Fibroblast of peridontal ligament (primary cell): Measurements from ENCODE around the gene ARFIP2.
A peak's percentile ranks its signal among the peaks of the same experiment; 100 is the strongest.
"Not testable (repeated sequence)": the region's sequence is repeated elsewhere in the genome, so short reads cannot be mapped to it uniquely, and the experiment has no call there.

ENCODE experiments used
- DNase-seq: peaks from one replicate; pipeline ENCODE4 v3.0.0-alpha.2; 2010; ENCODE audit errors: extremely low read depth

Gene ARFIP2

DNA sequence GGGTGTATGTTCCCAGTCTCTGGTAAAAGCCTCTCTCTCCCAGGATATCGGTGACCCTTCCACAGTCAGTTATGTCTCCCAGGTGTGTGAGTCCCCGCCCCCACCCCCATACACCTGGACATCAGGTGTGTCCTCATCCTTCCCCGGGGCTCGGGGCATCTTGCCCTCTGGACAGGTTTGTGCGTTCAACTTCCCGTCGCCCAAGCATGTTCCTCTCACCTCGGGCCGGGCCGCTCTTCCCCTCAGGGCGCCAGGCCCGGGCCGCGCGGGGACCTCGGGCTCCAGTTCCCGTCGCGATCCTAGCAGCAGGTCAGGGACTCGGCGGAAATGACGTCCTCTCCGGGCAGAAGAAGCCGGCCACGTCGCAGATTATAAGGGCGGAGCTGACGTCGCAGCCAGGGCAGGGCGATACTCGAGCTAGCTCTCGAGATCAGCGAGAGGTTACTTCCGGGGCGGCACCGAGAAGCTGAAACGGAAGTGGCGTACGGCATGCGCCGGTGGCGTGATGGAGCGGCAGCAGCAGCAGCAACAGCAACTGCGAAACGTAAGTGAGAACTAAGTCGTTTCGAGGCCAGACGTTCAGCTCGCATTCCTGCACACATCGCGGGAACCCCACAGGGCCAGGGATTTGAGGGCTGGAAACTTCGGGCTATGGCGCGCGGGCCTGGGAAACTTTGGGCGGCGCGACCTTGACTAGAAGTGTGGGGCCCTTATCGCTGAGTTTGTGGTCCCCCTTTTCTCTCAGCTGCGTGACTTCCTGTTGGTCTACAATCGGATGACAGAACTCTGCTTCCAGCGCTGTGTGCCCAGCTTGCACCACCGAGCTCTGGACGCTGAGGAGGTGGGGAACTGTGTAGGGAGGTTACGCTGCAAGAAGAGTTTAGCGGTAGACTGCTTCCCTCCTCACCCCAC, at the start of gene ARFIP2, which contains the start of gene TIMM10B:
TSS of gene ARFIP2 (minus strand) at position 320 of the 912 bp plus-strand sequence. CDS start 910 bp downstream, outside the sequence.
TSS of gene TIMM10B (plus strand) at position 490 of the 912 bp plus-strand sequence. CDS start at position 506, 16 bp downstream.
- peak; percentile 98 for DNase-seq

DNA sequence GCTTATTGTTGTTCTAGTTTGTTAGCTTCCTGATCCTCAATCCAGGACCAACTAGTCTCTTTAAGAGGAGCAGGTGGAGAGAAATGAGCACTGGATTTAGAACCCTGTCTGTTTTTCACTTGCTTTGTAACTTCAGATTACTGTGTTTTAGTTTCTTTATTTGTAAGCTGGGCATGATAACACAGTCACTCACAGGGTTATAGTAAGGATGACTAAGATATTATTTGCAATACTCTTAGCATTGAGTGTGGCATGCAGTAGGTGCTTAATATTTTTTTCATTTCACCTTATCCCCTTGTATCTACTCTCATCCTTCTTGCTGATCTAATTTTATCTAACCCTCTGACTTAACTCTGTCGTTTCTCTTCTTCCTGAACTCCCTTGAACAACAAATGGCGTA, 49.7 kb upstream of the ARFIP2 start:
- DNase-seq, result no peak

DNA sequence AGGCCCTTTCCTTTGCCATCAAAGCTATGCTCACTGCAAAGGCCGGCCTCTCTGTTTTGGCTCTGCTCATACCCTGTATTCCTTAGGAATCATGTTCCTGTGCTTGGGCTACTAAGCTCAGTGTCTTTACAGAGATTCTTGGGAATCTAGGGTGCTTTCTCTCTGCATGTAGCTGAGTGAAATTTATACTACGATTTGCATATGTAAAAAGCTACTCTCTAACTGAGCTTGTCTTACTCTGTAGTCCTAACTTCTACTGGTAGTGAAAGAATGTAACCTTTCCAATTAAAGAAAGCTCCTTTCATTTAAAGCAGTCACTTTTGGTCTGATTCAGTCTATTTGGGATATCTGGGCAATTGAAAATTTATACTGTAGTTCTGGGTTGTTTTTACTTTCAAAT, 48.1 kb upstream of the ARFIP2 start:
- DNase-seq, result no peak

DNA sequence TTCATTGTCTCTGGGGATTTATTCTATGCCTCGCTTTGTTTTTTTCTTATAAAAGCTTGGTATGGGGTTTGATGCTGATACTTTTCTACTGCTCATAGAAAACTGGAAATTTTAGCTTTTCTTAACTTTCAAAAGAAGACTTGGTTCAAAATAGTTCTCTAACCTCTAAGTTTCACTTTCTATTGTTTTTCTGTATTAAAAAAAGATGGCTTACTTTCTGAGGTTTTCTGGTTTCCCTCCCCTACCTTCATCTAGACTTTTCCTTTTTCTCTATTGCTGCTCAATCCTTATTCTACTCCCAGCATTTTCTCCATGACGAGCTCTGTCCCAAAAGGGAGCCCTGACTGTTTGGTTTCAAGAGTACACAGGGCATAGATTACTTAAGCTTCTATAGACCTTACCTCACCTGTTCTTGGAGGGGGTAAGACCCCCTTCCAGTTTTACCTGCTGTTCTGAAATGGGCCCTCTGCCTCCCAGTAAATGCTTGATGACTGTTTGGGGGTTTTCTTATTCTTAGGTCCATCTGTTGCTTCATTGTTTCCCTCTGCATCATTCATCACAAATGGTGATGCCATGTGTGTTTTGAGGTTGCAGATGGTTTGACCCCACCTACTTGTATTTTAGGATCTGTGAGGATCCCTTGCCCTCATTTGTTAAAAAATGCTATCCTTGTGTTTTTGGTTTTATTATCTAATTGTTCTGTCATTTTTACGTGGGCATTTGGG, 45.4 kb upstream of the ARFIP2 start:
- DNase-seq, result peak; percentile 17

DNA sequence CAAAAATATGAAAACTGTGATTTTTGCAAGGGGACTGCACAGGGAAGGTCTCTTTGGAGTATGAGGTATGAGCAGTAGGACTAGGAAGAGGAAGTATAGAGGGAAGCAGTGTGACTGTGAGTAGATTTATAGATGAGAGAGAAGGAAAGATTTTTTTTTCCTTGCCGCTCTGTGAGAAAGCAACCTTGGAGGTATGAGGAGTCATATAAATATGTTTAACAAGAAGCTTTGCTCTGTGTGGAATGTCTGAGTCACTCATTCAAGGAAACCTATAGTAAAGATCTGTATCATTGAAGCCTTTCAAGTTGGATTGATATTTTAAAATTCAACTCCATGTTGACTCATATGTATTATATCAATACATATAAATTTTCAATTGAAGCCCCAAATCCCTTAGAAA, 42.1 kb upstream of the ARFIP2 start:
- DNase-seq, result peak; percentile 18

DNA sequence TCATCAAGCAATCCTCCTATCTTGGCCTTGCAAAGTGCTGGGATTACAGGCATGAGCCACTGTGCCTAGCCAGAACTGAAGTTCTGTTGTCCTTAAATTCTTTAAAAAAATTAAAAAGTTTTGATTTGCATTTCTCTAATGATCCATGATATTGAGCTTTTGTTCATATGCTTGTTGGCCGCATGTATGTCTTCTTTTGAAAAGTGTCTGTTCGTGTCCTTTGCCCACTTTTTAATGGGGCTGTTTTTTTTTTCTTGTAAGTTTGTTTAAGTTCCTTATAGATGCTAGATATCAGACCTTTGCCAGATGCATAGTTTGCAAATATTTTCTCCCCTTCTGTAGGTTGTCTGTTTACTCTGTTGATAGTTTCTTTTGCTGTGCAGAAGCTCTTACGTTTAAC, 40.8 kb upstream of the ARFIP2 start:
- DNase-seq, result not testable (repeated sequence)

DNA sequence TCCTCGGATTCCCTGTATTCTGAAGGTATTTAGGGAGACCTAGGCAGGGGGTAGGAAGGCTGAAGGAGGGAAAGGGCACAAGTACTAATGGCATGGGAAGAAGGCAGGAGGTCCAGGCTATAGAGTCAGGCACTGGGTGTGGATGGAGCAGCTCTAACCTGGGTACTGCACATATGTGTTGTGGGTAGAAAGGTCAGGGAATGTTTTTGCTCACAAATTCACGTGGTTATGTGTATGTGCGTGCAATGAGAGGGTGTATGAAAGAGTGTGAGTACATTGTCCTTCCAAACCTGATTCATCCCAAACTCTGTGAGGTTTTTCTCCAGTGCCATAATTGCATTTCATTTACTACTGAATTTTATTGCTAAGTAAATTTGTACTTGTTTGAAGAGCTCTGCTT, 39.1 kb upstream of the ARFIP2 start:
- no peak for DNase-seq

GRCh38 chr11:6516865-6517264, 35.7 kb upstream of the ARFIP2 start:
- DNase-seq, result no peak

DNA sequence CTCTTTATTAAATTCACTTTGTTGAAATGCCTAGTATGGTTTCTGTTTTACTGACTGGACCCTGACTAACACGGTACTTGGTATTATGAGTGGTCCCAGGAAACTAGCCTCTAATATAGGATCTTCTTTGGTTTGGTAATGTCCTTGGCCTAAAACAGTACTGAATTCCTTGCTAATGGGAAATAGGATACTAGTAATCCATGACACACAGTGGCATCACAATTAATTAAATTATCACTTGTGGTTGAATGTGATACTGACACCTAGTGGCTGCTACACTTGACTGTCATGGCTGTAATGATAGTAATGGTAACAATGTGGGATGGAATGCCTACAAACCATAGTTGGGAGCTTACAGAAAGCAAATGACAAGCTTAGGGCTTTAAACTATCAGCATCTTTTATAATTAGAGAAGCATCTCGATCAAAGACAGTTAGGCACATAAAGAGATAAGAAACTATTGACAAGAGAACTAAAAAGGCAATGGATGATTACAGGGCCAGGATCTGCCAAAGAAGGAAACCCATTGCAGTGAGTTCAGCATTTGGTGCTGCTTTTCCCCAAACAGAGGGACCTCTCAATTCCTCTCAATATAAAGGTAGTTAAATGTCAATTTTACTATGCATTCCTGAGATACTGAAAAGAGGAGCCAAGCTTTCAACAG, 24.6 kb upstream of the ARFIP2 start:
- DNase-seq, result peak; percentile 72

DNA sequence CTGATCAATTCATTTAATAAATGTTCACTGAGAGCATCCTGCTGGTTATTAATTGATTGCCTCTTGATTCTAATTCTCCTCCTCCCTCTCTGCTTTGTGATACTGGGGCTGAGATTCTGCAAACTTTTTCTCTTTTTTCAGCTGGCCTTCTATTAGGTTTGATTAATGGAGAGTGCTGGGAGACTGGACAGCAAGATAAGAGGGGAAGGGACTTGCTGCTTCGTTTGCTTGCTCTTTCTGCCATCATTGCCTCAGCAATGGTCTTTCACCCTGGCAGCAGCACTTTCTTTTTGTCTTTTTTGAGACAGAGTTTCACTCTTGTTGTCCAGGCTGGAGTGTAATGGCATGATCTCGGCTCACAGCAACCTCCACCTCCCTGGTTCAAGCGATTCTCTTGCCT, 23.0 kb upstream of the ARFIP2 start:
- no peak for DNase-seq

- no peak for DNase-seq
Measured at GRCh38 chr11:6502382-6502781, 21.3 kb upstream of the ARFIP2 start.

DNA sequence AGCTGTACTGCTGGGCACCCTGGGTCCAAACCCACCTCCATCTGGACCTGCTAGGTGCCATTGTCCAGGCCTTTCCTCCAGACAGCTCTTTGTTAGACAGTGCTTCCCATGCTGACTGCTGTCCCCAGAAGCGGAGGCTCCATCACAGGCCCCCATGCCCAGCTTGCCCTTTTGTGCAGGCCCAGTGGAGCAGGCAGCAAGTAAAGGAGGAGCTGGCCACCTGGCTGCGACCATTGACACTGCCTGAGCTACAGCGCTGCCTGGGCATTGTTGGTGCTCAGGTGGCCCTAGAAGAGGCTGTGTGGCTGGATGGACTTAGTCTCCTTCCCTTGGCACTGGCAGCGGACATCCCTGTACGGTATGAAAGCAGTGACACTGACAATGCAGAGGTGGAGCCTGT, 17.4 kb upstream of the ARFIP2 start:
- no peak for DNase-seq

- DNase-seq, result peak; percentile 75
Measured at GRCh38 chr11:6498121-6498520, 17.0 kb upstream of the ARFIP2 start.

- no peak for DNase-seq
Measured at GRCh38 chr11:6497069-6497839, 16.1 kb upstream of the ARFIP2 start, which contains the start of gene DNHD1. Gene DNHD1 (plus strand): TSS chr11:6497280. CDS start chr11:6498216, 936 bp downstream.

DNA sequence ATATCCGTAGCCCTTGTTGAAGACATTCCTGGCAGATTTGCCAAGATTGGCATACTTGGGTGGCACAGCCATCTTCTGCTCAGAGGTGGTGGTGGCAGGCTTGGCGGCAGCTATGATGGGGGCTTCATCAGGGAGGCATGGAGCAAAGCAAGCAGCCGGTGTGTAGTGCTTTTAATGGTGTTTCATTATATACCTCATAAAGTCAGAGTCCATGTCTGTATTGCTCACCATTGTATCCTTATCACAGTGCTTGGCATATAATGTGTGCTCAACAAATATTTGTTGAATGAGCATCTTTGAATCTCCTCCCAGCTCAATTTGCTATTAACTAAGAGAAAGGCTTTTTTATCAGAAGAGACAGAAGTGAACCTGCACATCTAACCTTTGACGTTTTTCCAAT, 8.2 kb upstream of the ARFIP2 start:
- no peak for DNase-seq

- no peak for DNase-seq
Measured at GRCh38 chr11:6488821-6489220, 7.7 kb upstream of the ARFIP2 start.

- DNase-seq, result no peak
Measured at GRCh38 chr11:6488342-6488741, 7.2 kb upstream of the ARFIP2 start.

DNA sequence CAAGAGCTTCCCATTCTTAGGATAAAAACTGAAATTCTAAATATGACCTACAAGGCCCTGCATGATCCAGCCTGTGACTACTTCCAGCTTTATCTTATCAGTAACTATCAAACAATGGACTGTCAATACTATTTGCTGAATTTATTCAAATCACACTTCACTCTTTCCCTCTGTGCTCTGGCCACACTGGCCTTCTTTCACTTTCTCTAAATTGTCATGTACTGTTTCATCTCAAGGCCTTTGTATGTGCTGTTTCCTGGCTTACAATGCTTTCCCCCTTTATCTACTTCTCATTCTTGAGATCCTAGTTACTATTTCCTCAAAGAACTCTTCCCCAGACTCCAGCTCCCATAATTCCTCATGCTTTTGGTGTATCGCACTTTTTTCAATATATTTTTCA, 5.8 kb upstream of the ARFIP2 start:
- no peak for DNase-seq

GRCh38 chr11:6486256-6486655, 5.1 kb upstream of the ARFIP2 start:
- DNase-seq, result no peak

DNA sequence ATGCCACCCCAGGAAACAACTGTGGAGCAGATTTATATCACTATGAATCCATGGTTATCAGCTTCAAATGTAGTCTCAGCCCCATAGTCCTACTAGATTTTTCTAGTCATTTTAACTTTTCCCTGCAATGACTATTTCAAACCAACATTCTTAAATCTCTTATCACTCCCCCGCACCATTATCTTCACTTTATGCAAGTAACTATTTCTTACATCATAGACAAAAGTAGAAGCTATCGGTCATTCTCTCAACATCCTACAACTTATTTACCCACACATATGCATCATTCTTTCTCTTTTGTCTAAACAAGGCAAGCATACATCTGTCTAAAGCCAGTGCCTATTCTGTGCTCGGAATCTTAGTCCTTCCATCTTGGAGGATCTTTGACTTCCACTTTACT, 4.5 kb upstream of the ARFIP2 start:
- no peak for DNase-seq

DNA sequence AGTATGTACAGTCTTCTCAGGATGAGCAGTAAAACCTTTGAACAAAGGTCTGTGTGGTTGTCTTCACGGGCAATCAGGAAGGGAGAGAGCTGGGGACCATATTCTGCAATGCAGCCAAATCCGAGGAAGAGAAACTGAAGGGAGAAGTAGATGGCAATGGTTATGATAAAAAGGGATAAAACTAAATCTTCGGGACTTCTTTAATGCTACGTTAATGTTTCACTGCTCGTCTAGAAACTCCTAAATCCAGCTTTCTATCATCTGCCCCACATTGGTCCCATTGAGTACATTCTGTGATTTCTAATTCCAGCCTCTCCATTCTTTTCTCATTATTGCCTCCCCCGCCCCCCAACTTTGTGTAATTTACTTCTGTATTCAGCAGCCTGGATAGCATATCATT, 1.9 kb upstream of the ARFIP2 start:
- no peak for DNase-seq
